GM12865 (cell line): ENCODE data around the gene EZH2.

Experiments
- DNase-seq: peaks from one replicate; pipeline ENCODE4 v3.0.0; 2010; ENCODE audit warnings: low read depth
- H3K4me3 ChIP-seq: 2 replicates; pipeline ENCODE4 v1.5.1; 2011; ENCODE audit warnings: mild to moderate bottlenecking, low read depth, low read length, control low read depth
- CTCF ChIP-seq: IDR thresholded peaks from 2 replicates; pipeline ENCODE4 v1.5.1; 2011; ENCODE audit warnings: low read length, control low read depth, low read depth, inconsistent platforms; ENCODE audit not compliant: insufficient read depth; ENCODE audit errors: missing control alignments

The EZH2 gene

GRCh38 chr7:148921806-148922205 lies 37.7 kb upstream of the EZH2 start:
- TF ChIP-seq CTCF: no peak
- DNase-seq: no peak
- no peak overlapping the region for H3K4me3 ChIP-seq

DNA sequence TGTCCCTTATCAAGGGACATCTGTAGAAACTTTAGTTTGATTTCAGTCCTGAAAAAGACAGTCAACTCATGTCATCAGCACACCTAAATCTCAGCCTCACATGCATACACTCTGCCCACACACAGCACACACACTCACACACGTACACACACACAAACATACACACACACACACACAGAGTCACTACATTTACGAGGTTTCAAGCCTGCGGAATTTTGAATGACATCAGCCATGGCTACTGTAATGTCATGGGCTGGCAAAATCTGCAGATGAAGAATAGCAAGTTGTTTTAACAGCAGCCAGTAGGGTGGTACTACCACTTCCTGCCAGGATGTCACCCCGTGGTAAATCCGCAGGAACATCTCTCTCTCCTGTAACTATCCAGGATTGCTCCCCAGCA lies 37.1 kb upstream of the EZH2 start:
- no peak for TF ChIP-seq CTCF
- no peak for DNase-seq

GRCh38 chr7:148919859-148920258 lies 35.8 kb upstream of the EZH2 start:
- H3K4me3 ChIP-seq: no peak overlapping the region
- TF ChIP-seq CTCF: no peak
- DNase-seq: peak; percentile 63

More for the DNA sequence above, 37.1 kb upstream of the EZH2 start:
- no peak overlapping the region for H3K4me3 ChIP-seq

DNA sequence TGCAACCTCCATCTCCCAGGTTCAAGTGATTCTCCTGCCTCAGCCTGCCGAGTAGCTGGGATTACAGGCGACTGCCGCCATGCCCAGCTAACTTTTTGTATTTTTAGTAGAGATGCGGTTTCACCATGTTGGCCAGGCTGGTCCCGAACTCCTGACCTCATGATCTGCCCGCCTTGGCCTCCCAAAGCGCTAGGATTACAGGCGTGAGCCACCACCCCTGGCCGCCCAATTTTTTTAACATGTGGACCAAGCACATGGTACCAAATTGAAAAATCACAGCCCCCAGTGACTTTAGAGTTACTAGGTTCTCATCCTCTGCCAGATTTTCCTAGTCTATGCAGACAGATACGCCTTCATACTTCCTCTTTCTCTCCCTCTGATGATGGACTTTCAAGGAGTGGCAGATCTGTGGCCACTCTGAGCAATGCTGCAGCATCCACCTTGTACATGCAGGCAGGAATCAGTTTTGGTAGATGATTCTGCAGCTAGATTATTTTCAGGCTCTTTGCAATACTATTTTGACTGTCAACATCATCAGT lies 34.0 kb upstream of the EZH2 start:
- no peak for DNase-seq
- no peak for TF ChIP-seq CTCF
- no peak overlapping the region for H3K4me3 ChIP-seq

DNA sequence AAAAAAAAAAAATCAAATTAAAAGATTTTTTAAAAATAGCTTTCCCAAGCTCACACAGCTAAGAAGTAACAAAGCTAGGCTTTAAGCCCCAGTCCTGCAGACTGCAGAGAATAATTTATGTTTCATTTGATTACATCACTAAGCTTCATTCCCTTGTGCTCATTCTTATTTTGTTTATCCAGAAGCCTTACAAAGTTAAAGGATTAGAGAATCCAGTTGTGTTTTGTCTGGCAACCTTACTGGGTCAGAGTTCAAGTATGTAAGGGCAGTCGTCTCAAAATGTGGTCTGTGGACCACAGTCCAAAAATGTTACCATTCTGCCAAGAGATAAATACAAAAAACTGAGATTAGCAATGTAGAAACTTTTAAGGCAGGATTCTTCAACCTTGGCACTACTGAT lies 32.1 kb upstream of the EZH2 start:
- no peak for DNase-seq
- no peak overlapping the region for H3K4me3 ChIP-seq
- no peak for TF ChIP-seq CTCF

DNA sequence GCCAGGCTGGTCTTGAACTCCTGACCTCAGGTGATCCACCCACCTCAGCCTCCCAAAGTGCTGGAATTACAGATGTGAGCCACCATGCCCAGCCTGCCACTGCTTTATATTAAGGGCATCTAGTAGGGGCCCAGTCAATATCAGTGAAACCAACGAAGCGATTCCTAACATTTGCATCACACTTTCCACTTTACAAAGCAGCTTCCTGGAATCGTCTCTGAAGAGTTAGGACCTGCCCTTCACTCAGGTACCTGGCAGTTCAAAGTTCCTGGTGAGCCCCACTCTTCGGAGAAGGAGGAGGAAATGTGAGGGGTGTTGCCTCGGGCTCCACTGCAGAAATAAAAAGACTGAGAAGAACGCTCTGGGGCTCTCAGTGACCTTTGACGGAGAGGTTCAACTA lies 31.1 kb upstream of the EZH2 start:
- no peak for TF ChIP-seq CTCF
- no peak for DNase-seq
- no peak overlapping the region for H3K4me3 ChIP-seq

DNA sequence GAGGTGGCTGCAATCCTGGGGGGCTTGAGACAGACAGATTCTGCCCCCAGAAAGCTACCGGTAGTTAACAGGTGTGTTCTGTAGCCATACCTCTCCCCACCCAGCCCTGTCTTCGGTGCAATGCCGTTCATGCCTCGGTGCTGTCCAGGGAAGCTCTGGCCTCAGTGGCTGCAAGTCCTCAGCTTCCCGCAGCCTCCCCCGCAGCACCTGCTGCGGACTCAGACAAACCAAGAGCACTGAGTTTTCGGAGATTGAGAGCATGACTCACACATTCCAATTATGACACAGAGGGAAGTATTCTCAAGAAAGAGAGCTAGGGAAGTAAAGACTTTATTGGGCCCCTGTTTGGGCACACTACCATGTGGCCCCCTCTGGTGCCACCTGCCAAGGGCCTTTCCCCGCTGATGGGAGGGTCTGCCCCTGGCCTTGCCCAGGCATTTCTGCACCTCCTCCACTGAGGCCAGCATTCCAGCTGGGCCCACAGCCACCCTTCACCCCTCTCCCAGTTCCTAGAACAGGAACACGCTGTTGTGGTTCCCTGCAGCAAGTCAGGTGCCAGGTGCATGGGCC lies 30.2 kb upstream of the EZH2 start:
- H3K4me3 ChIP-seq: no peak overlapping the region
- TF ChIP-seq CTCF: no peak
- DNase-seq: peak; percentile 62
